Erythroblast (primary cell): ENCODE measurements around the gene ARHGAP6.

ENCODE experiments used
- GATA1 ChIP-seq: IDR thresholded peaks from 2 replicates; pipeline ENCODE4 v1.6.1; 2011; ENCODE audit warnings: low read depth, mild to moderate bottlenecking, control low read depth, low read length, moderate library complexity
- POLR2A ChIP-seq: IDR thresholded peaks from 2 replicates; pipeline ENCODE4 v1.6.1; 2011; ENCODE audit warnings: mild to moderate bottlenecking, low read length

GRCh38 chrX:11640089-11640488 lies 25.6 kb downstream of the ARHGAP6 start:
- TF ChIP-seq POLR2A (no peak), GATA1 (no peak)
